Neural progenitor cell (in vitro differentiated cells): ENCODE results near the gene OR6N2.

ENCODE experiments used
- EZH2phosphoT487 ChIP-seq: fragments of 200-600 bp; sonication (generic); IDR thresholded peaks from 2 replicates; pipeline ENCODE4 v1.6.1; 2017; ENCODE audit warnings: antibody characterized with exemption
- TF ChIP-seq, protein P1 (sequence below): fragments of 200-600 bp; sonication (generic); IDR thresholded peaks from 2 replicates; pipeline ENCODE4 v1.5.1; 2017; ENCODE audit warnings: antibody characterized with exemption, mild to moderate bottlenecking

DNA sequence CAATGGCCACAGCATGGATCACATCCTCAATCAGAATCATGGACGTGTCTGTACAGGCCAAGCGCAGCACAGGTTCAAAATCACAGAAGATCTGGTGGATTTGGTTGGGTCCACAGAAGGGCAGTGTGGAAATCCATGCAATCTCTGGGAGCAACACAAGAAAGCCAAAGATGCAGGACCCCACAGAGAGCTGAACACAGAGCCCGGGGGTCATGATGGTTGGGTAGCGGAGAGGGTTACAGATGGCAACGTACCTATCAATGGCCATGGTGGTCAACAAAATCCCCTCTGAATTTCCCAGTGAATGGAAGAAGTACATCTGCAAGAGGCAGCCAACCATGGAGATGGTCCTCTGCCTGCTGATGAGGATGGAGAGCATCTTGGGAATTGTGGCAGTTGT lies 56.6 kb downstream of the OR6N2 start:
- TF ChIP-seq, protein P1, sequence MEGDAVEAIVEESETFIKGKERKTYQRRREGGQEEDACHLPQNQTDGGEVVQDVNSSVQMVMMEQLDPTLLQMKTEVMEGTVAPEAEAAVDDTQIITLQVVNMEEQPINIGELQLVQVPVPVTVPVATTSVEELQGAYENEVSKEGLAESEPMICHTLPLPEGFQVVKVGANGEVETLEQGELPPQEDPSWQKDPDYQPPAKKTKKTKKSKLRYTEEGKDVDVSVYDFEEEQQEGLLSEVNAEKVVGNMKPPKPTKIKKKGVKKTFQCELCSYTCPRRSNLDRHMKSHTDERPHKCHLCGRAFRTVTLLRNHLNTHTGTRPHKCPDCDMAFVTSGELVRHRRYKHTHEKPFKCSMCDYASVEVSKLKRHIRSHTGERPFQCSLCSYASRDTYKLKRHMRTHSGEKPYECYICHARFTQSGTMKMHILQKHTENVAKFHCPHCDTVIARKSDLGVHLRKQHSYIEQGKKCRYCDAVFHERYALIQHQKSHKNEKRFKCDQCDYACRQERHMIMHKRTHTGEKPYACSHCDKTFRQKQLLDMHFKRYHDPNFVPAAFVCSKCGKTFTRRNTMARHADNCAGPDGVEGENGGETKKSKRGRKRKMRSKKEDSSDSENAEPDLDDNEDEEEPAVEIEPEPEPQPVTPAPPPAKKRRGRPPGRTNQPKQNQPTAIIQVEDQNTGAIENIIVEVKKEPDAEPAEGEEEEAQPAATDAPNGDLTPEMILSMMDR: no peak
- no peak for TF ChIP-seq EZH2phosphoT487
